GM19463 (cell line): ENCODE measurements around the gene ICAM3.

Source experiments
- ATAC-seq: cut with Tn5 transposase; IDR thresholded peaks from one replicate; pipeline ENCODE4 v1.9.1; 2021; ENCODE audit warnings: mild to moderate bottlenecking, moderate library complexity; ENCODE audit not compliant: unreplicated experiment

Gene ICAM3

DNA sequence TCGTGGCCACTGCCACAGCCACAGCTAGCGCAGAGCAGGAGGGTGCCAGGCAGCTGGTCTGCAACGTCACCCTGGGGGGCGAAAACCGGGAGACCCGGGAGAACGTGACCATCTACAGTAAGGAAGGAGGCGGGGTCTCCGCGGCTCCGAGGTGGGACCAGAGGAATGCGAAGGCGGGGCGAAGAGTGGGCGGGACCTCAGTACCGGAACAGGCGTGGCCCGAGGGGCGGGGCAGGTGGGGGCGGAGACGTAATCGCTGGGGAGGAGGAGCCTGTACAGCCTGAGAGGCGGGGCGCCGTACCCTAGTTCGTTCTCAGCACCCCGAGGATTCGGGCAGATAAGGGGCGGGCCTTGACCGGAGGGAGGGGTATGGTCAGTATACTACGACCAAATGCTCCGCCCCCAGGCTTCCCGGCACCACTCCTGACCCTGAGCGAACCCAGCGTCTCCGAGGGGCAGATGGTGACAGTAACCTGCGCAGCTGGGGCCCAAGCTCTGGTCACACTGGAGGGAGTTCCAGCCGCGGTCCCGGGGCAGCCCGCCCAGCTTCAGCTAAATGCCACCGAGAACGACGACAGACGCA, 47.1 kb downstream of the ICAM3 start:
- ATAC-seq = no peak

DNA sequence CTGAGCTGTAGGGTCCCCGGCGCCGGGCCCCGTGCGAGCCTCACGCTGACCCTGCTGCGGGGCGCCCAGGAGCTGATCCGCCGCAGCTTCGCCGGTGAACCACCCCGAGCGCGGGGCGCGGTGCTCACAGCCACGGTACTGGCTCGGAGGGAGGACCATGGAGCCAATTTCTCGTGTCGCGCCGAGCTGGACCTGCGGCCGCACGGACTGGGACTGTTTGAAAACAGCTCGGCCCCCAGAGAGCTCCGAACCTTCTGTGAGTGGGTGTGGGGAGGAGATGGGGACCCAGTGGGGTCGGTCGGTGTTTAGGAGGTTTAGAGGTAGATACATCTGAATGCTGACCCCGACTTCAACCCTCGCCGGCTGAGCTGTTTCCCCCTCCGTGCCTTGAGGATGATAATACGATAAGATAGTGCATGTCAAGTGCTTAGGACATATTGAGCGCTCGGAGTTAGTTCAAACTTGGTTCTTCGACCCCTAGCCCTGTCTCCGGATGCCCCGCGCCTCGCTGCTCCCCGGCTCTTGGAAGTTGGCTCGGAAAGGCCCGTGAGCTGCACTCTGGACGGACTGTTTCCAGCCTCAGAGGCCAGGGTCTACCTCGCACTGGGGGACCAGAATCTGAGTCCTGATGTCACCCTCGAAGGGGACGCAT, 47.7 kb downstream of the ICAM3 start:
- no peak for ATAC-seq

DNA sequence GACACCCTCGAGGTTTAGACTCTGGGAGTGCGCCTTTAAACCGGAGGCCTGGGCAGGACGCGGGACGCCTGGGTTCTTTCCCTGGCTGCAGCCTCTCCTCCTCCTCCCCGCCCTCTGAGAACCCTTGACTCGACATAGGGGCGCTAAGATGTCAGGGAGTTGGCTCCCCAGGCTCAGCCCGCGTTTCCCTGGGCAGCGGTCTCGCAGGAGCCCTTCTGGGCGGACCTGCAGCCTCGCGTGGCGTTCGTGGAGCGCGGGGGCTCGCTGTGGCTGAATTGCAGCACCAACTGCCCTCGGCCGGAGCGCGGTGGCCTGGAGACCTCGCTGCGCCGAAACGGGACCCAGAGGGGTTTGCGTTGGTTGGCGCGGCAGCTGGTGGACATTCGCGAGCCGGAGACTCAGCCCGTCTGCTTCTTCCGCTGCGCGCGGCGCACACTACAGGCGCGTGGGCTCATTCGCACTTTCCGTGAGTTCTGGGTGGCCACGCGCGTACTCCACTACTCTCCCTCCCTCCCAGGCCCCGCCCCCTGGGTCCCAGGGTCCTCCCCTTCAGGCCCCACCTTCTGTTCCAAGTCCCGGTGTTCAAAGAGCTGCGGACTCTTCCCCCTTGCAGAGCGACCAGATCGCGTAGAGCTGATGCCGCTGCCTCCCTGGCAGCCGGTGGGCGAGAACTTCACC, 48.4 kb downstream of the ICAM3 start:
- ATAC-seq = no peak

DNA sequence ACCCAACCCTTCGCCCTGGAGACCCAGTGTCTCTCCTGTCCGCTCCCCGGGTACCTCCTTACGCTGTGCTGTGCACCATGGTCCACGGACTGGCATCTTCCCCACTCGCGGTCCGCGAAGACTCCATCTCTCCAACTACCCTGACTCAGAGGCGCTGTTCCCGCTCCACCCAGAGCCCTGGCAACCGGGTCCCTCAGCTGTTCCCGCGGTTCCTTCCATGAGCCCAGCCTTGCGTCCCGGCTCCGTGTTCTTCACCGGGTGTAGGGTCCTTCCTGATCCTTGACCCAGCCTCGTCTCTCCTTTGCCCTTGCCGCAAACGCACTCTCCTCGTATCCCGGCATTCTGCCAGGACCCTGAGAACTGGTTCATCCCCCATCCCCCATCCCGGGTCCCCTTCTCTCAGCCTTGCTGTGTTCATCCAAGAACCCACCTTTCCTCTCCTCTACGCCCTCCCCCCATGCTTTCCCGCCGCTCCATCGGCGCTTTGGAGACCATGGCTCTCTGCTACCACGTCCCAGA, 49.0 kb downstream of the ICAM3 start:
- no peak for ATAC-seq

DNA sequence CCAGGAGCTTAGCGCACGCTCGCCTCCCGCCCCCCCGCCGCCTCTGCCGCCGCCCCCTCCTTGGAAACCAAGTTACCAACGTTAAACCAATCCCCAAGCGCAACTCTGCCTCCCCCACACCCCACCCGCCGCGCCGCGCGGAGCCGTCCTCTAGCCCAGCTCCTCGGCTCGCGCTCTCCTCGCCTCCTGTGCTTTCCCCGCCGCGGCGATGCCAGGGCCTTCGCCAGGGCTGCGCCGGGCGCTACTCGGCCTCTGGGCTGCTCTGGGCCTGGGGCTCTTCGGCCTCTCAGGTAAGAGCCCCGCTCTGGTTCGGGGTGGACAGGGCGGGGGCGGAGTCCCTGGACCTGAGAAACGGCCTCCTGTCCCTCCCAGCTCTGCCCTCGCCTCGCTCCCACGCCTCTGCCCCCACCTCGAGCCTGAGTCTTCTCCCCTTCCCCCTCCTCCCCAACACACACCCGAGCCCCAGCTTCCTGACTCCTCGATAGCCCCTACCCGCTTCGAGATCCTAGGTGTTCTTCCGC, 49.5 kb downstream of the ICAM3 start, which contains the start of gene ICAM5:
TSS of gene ICAM5 (plus strand) at position 117 of the 521 bp plus-strand sequence. CDS start at position 209, 92 bp downstream.
- no peak for ATAC-seq

DNA sequence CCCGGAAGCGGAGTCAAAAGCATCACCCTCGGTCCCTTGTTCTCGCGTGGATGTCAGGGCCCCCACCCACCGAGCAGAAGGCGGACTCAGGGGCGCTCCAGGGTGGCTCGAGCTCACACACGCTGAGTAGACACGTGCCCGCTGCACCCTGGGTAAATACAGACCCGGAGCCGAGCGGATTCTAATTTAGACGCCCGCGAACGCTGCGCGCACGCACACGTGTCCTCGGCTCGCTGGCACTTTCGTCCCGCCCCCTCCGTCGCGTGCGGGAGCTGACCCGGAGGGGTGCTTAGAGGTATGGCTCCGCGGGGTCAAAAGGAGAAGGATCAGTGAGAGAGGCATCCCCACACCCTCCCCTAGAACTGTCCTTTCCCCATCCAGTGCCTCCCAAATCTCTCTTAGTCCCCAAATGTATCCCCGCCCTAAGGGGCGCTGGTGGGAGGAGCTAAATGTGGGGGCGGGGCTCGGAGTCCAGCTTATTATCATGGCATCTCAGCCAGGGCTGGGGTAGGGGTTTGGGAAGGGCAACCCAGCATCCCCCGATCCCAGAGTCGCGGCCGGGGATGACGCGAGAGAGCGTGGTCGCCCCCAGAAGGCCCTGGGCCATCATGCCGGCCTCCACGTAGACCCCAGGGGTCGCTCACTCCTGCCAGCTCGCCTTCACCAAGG, 50.1 kb downstream of the ICAM3 start:
- ATAC-seq = no peak

DNA sequence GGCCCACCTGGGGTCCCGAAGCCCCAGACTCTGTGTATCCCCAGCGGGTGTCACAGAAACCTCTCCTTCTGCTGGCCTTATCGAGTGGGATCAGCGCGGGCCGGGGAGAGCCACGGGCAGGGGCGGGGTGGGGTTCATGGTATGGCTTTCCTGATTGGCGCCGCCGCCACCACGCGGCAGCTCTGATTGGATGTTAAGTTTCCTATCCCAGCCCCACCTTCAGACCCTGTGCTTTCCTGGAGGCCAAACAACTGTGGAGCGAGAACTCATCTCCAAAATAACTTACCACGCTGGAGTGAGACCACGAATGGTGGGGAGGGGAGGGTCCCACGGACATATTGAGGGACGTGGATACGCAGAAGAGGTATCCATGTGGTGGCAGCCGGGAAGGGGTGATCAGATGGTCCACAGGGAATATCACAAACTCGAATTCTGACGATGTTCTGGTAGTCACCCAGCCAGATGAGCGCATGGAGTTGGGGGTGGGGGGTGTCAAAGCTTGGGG, 50.7 kb downstream of the ICAM3 start:
- ATAC-seq = no peak

DNA sequence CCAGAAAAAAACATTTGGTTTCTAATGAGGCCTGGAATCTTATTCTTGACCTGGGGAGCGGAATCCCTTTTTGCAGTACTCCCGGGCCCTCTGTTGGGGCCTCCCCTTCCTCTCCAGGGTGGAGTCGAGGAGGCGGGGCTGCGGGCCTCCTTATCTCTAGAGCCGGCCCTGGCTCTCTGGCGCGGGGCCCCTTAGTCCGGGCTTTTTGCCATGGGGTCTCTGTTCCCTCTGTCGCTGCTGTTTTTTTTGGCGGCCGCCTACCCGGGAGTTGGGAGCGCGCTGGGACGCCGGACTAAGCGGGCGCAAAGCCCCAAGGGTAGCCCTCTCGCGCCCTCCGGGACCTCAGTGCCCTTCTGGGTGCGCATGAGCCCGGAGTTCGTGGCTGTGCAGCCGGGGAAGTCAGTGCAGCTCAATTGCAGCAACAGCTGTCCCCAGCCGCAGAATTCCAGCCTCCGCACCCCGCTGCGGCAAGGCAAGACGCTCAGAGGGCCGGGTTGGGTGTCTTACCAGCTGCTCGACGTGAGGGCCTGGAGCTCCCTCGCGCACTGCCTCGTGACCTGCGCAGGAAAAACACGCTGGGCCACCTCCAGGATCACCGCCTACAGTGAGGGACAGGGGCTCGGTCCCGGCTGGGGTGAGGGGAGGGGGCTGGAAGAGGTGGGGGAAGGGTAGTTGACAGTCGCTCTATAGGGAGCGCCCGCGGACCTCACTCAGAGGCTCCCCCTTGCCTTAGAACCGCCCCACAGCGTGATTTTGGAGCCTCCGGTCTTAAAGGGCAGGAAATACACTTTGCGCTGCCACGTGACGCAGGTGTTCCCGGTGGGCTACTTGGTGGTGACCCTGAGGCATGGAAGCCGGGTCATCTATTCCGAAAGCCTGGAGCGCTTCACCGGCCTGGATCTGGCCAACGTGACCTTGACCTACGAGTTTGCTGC, 52.4 kb downstream of the ICAM3 start, which contains the start of gene ICAM4:
TSS of gene ICAM4 (plus strand) at position 153 of the 935 bp plus-strand sequence. CDS start at position 211, 58 bp downstream.
- ATAC-seq = no peak

DNA sequence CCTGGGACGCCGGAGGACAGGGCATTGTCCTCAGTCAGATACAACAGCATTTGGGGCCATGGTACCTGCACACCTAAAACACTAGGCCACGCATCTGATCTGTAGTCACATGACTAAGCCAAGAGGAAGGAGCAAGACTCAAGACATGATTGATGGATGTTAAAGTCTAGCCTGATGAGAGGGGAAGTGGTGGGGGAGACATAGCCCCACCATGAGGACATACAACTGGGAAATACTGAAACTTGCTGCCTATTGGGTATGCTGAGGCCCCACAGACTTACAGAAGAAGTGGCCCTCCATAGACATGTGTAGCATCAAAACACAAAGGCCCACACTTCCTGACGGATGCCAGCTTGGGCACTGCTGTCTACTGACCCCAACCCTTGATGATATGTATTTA, 54.0 kb downstream of the ICAM3 start:
- ATAC-seq = no peak

DNA sequence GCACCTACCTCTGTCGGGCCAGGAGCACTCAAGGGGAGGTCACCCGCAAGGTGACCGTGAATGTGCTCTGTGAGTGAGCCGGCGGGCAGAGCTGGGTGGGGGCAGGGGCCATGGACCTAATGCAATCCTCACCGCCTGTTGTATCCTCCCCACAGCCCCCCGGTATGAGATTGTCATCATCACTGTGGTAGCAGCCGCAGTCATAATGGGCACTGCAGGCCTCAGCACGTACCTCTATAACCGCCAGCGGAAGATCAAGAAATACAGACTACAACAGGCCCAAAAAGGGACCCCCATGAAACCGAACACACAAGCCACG, 54.5 kb downstream of the ICAM3 start:
- no peak for ATAC-seq

DNA sequence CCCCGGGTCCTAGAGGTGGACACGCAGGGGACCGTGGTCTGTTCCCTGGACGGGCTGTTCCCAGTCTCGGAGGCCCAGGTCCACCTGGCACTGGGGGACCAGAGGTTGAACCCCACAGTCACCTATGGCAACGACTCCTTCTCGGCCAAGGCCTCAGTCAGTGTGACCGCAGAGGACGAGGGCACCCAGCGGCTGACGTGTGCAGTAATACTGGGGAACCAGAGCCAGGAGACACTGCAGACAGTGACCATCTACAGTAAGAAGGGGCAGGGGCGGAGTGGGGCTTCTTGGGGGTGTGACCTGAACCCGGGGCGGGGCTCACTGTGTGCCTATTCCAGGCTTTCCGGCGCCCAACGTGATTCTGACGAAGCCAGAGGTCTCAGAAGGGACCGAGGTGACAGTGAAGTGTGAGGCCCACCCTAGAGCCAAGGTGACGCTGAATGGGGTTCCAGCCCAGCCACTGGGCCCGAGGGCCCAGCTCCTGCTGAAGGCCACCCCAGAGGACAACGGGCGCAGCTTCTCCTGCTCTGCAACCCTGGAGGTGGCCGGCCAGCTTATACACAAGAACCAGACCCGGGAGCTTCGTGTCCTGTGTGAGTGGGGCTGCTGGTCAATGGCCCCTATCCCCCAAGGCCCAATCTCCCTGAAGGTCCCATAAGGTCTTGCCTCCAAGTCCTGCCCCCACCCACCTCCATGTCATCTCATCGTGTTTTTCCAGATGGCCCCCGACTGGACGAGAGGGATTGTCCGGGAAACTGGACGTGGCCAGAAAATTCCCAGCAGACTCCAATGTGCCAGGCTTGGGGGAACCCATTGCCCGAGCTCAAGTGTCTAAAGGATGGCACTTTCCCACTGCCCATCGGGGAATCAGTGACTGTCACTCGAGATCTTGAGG, 55.1 kb downstream of the ICAM3 start:
- ATAC-seq = no peak
